MM.1S (cell line): ENCODE measurements around the gene CHSY1.

ENCODE experiments used
- CTCF ChIP-seq: fragments of 300-600 bp; sonication (generic); IDR thresholded peaks from 2 replicates; pipeline ENCODE4 v1.5.1; 2016; ENCODE audit warnings: antibody characterized with exemption, low read length, mixed read lengths
- EZH2phosphoT487 ChIP-seq: fragments of 300-600 bp; sonication (generic); IDR thresholded peaks from 2 replicates; pipeline ENCODE4 v1.6.1; 2018; ENCODE audit warnings: antibody characterized with exemption, low read length

- TF ChIP-seq CTCF, result no peak
- no peak for TF ChIP-seq EZH2phosphoT487
Measured at GRCh38 chr15:101194546-101195125, 57.2 kb downstream of the CHSY1 start.
